SK-N-SH (cell line): Measurements from ENCODE around the gene SMIM7. TPM values are rescaled to one million over a fixed set of nuclear protein-coding genes. Genes with fewer than 3 reads are reported as not detected.

Source experiments
- CTCF ChIA-PET: fragments of 300-600, 350-600 bp; formaldehyde crosslinking; extraction: SDS; loops from one replicate; lab custom pipeline; 2021; lab: Yijun Ruan, JAX
- POLR2A ChIA-PET: fragments of 350-600 bp; sonication (Branson Sonifier 250); formaldehyde crosslinking; extraction: SDS; loops from one replicate; lab custom pipeline; 2020; ENCODE audit warnings: antibody characterized with exemption, inconsistent platforms; lab: Yijun Ruan, JAX
- DNase-seq: peaks from one replicate; pipeline ENCODE4 v3.0.0; 2012
- H2AFZ ChIP-seq: fragments of 200-600 bp; sonication (generic); 2 replicates; pipeline ENCODE4 v1.8.1; 2016; ENCODE audit warnings: antibody characterized with exemption, mild to moderate bottlenecking, low read depth
- H3F3A ChIP-seq: fragments of 200-600 bp; sonication (generic); replicated peaks from 2 replicates; pipeline ENCODE3; 2016; ENCODE audit warnings: antibody characterized with exemption, mild to moderate bottlenecking; ENCODE audit not compliant: insufficient read depth
- H3K27ac ChIP-seq, 2 experiments: fragments of 200-500 bp in 1 of 2; fragments of 200-600 bp in 1 of 2; sonication (Bioruptor generic) in 1 of 2; sonication (generic), shearing (Covaris generic) in 1 of 2; 2 replicates each; pipeline versions ENCODE4 v1.5.1 to v1.6.1; 2014 to 2016; ENCODE audit warnings: low read depth in 2 of 2, inconsistent platforms in 1 of 2, low read length in 1 of 2, mild to moderate bottlenecking in 1 of 2, mixed read lengths in 1 of 2
- H3K27me3 ChIP-seq: fragments of 200-600 bp; sonication (generic), shearing (Covaris generic); 2 replicates; pipeline ENCODE4 v1.6.1; 2016; ENCODE audit warnings: mixed run types; ENCODE audit not compliant: insufficient read depth
- H3K36me3 ChIP-seq, 2 experiments: fragments of 200-500 bp in 1 of 2; fragments of 200-600 bp in 1 of 2; sonication (Bioruptor generic) in 1 of 2; sonication (generic) in 1 of 2; replicated peaks in 1 of 2; 2 replicates each; pipeline versions ENCODE3 to v1.5.1; 2014 to 2016; ENCODE audit warnings: low read length in 1 of 2, mild to moderate bottlenecking in 1 of 2; ENCODE audit not compliant: insufficient read depth in 2 of 2, control insufficient read depth in 1 of 2
- H3K4me1 ChIP-seq, 2 experiments: fragments of 200-500 bp in 1 of 2; fragments of 200-600 bp in 1 of 2; sonication (Bioruptor generic) in 1 of 2; sonication (generic), shearing (Covaris generic) in 1 of 2; 2 replicates each; pipeline versions ENCODE4 v1.5.1 to v1.6.1; 2014 to 2016; ENCODE audit warnings: low read depth in 1 of 2, low read length in 1 of 2, mixed run types in 1 of 2; ENCODE audit not compliant: insufficient read depth in 2 of 2, control insufficient read depth in 1 of 2
- H3K4me2 ChIP-seq: fragments of 200-600 bp; sonication (generic), shearing (Covaris generic); 2 replicates; pipeline ENCODE4 v1.6.1; 2017; ENCODE audit warnings: mixed run types
- H3K4me3 ChIP-seq, 2 experiments: fragments of 200-500 bp in 1 of 2; fragments of 200-600 bp in 1 of 2; sonication (Bioruptor generic) in 1 of 2; sonication (generic), shearing (Covaris generic) in 1 of 2; 2 replicates each; pipeline versions ENCODE4 v1.5.1 to v1.8.1; 2014 to 2016; ENCODE audit warnings: low read depth in 2 of 2, inconsistent platforms in 1 of 2, low read length in 1 of 2, mild to moderate bottlenecking in 1 of 2, mixed read lengths in 1 of 2, moderate library complexity in 1 of 2
- H3K79me2 ChIP-seq: fragments of 200-600 bp; sonication (generic); 2 replicates; pipeline ENCODE4 v1.8.1; 2017; ENCODE audit warnings: mild to moderate bottlenecking; ENCODE audit not compliant: insufficient read depth
- H3K9ac ChIP-seq: fragments of 200-600 bp; sonication (generic); 2 replicates; pipeline ENCODE4 v1.6.1; 2017; ENCODE audit warnings: mixed run types
- H3K9me2 ChIP-seq: fragments of 200-600 bp; sonication (generic); 2 replicates; pipeline ENCODE4 v1.6.1; 2017; ENCODE audit warnings: mixed run types
- H3K9me3 ChIP-seq: fragments of 200-600 bp; sonication (generic); 2 replicates; pipeline ENCODE4 v1.6.1; 2017; ENCODE audit warnings: mixed run types, mild to moderate bottlenecking, moderate library complexity
- H4K20me1 ChIP-seq: fragments of 200-600 bp; sonication (generic); 2 replicates; pipeline ENCODE4 v1.6.1; 2017; ENCODE audit warnings: mild to moderate bottlenecking, mixed run types; ENCODE audit not compliant: insufficient read depth
- CHD2 ChIP-seq: fragments of 150-350 bp; IDR thresholded peaks from 2 replicates; pipeline ENCODE4 v1.6.1; 2018; ENCODE audit warnings: low read length; ENCODE audit not compliant: partially characterized antibody
- ELF1 ChIP-seq: IDR thresholded peaks from 2 replicates; pipeline ENCODE4 v1.4.0; 2012
- FOXJ3 ChIP-seq: sonication (generic); formaldehyde crosslinking; IDR thresholded peaks from 2 replicates; pipeline ENCODE4 v1.5.1; 2020; ENCODE audit warnings: mild to moderate bottlenecking, missing genetic modification reagents
- FOXM1 ChIP-seq: IDR thresholded peaks from 2 replicates; pipeline ENCODE4 v1.4.0; 2012; ENCODE audit warnings: low read depth, mild to moderate bottlenecking
- GABPA ChIP-seq: IDR thresholded peaks from 2 replicates; pipeline ENCODE4 v1.4.0; 2012; ENCODE audit warnings: low read depth, mild to moderate bottlenecking
- JUND ChIP-seq: IDR thresholded peaks from 2 replicates; pipeline ENCODE4 v1.4.0; 2012
- MAX ChIP-seq: IDR thresholded peaks from 2 replicates; pipeline ENCODE4 v1.4.0; 2012; ENCODE audit warnings: low read depth
- MEF2A ChIP-seq: IDR thresholded peaks from 2 replicates; pipeline ENCODE4 v1.4.0; 2012; ENCODE audit warnings: low read depth, borderline replicate concordance
- MXI1 ChIP-seq: IDR thresholded peaks from 2 replicates; pipeline ENCODE4 v1.6.1; 2012; ENCODE audit warnings: mild to moderate bottlenecking, low read depth, low read length, improper control_type of control experiment
- NFIC ChIP-seq: IDR thresholded peaks from 2 replicates; pipeline ENCODE4 v1.4.0; 2012; ENCODE audit warnings: borderline replicate concordance
- REST ChIP-seq: IDR thresholded peaks from 2 replicates; pipeline ENCODE4 v1.6.1; 2012; ENCODE audit warnings: mild to moderate bottlenecking, low read depth, low read length, moderate library complexity
- SMC3 ChIP-seq: IDR thresholded peaks from 2 replicates; pipeline ENCODE4 v1.6.1; 2012; ENCODE audit warnings: low read depth, low read length, improper control_type of control experiment
- TCF12 ChIP-seq: IDR thresholded peaks from 2 replicates; pipeline ENCODE4 v1.4.0; 2012
- USF1 ChIP-seq: IDR thresholded peaks from 2 replicates; pipeline ENCODE4 v1.4.0; 2012; ENCODE audit warnings: low read depth, borderline replicate concordance
- USF2 ChIP-seq: fragments of 150-350 bp; IDR thresholded peaks from 2 replicates; pipeline ENCODE4 v1.6.1; 2017; ENCODE audit warnings: antibody characterized with exemption, low read length, low read depth, borderline replicate concordance
- WGBS: methylation state at CpG from one replicate; pipeline ENCODE4 v1.1.6; 2017; ENCODE audit warnings: low lambda C conversion rate; 5-methylcytosine and 5-hydroxymethylcytosine counted together
- polyA plus RNA-seq, 3 experiments: library from polyadenylated mRNA; depleted of rRNA; stranded (reverse); fragments of >200 nt; gene quantifications; 2 replicates each; pipeline ENCODE4 v1.2.3, GENCODE V29; 2012

The SMIM7 gene
- polyA plus RNA-seq, 1 of the 3 experiments (the other 2 are of a cell fraction) = 74.2 TPM

GRCh38 chr19:16598848-16599247, 61.1 kb downstream of the SMIM7 start:
- H3F3A ChIP-seq = no peaks in the 10 kb centered on the region
- no peak overlapping the region for H3K4me2 ChIP-seq
- peaks cover 100% of the 10 kb centered on the region for H3K79me2 ChIP-seq
- ChIA-PET CTCF (interaction anchor here (0.5 to 3.1 kb wide), 4 partner anchors 9 to 28 kb away, joined by 3 to 12 read pairs (median 4); no protein-coding TSS in a partner anchor), POLR2A (interaction anchor here (0.6 to 1.2 kb wide), 3 partner anchors 11 to 397 kb away, joined by 4 to 5 read pairs (median 4); no protein-coding TSS in a partner anchor)
- H3K36me3 ChIP-seq = no peaks in the 10 kb centered on the region
- no peak overlapping the region for H3K9ac ChIP-seq
- no peak overlapping the region for H2AFZ ChIP-seq
- peak overlapping the region in 1 of 2 experiments; percentile 77; a peak in 2 of 4 replicates for H3K27ac ChIP-seq
- H3K4me1 ChIP-seq = peaks cover 0 to 33% of the 10 kb centered on the region in 2 experiments; a peak in 2 of 4 replicates
- H3K4me3 ChIP-seq = no peak overlapping the region
- peaks cover 100% of the 10 kb centered on the region for H4K20me1 ChIP-seq
- TF ChIP-seq REST (peak; percentile 69; the same call in 1 of the 2 replicates), MXI1 (peak; percentile 76), USF2 (no peak)
- peak; percentile 78 for DNase-seq
- no peaks in the 10 kb centered on the region for H3K27me3 ChIP-seq
- no peaks in the 10 kb centered on the region for H3K9me3 ChIP-seq
- WGBS = 45% methylated on average over 4 of the region's 4 CpGs
- H3K9me2 ChIP-seq = no peaks in the 10 kb centered on the region

GRCh38 chr19:16596399-16596798, 63.5 kb downstream of the SMIM7 start:
- H3K4me2 ChIP-seq = no peak overlapping the region
- H3K79me2 ChIP-seq = peaks cover 100% of the 10 kb centered on the region
- no peaks in the 10 kb centered on the region for H3K9me3 ChIP-seq
- no peaks in the 10 kb centered on the region for H3F3A ChIP-seq
- CTCF ChIA-PET = no interaction called here
- H2AFZ ChIP-seq = no peak overlapping the region
- TF ChIP-seq JUND (no peak), NFIC (no peak), CHD2 (no peak), FOXM1 (no peak), ELF1 (no peak), FOXJ3 (no peak), GABPA (no peak), MXI1 (no peak), TCF12 (no peak), MEF2A (no peak), MAX (no peak), USF1 (no peak), SMC3 (no peak), REST (no peak)
- no peaks in the 10 kb centered on the region for H3K36me3 ChIP-seq
- no peaks in the 10 kb centered on the region for H3K27me3 ChIP-seq
- H3K4me1 ChIP-seq = peaks cover 0 to 44% of the 10 kb centered on the region in 2 experiments; a peak in 2 of 4 replicates
- H3K4me3 ChIP-seq = no peak overlapping the region
- no peaks in the 10 kb centered on the region for H3K9me2 ChIP-seq
- POLR2A ChIA-PET = no interaction called here
- no peak overlapping the region for H3K27ac ChIP-seq
- H4K20me1 ChIP-seq = peaks cover 100% of the 10 kb centered on the region
- H3K9ac ChIP-seq = no peak overlapping the region
- no peak for DNase-seq
- 98% methylated on average over 8 of the region's 9 CpGs for WGBS
